Colonic mucosa (tissue), 4 donors: ENCODE results near the gene CCDC191. TPM values are rescaled to one million over a fixed set of nuclear protein-coding genes. Genes with fewer than 3 reads are reported as not detected.

ENCODE experiments used
- DNase-seq: peaks from one replicate; pipeline ENCODE4 v3.0.0-alpha.2; 2020
- H3K27ac ChIP-seq: fragments of 200-600 bp; one replicate; pipeline ENCODE4 v1.8.0; 2021
- H3K27me3 ChIP-seq: fragments of 200-600 bp; one replicate; pipeline ENCODE4 v1.8.0; 2021
- H3K36me3 ChIP-seq: fragments of 200-600 bp; one replicate; pipeline ENCODE4 v1.8.0; 2021
- H3K4me1 ChIP-seq: fragments of 200-600 bp; one replicate; pipeline ENCODE4 v1.8.0; 2021; ENCODE audit warnings: mild to moderate bottlenecking
- H3K4me3 ChIP-seq: fragments of 200-600 bp; one replicate; pipeline ENCODE4 v1.8.0; 2021
- H3K9ac ChIP-seq, 2 donors: one replicate each; pipeline ENCODE4 v1.7.0; 2013; ENCODE audit warnings: control low read depth in 2 of 2, low read depth in 2 of 2, low read length in 2 of 2
- H3K9me3 ChIP-seq: fragments of 200-600 bp; one replicate; pipeline ENCODE4 v1.8.0; 2021
- intact Hi-C: fragments of 100-400 bp; cut with DNase I; formaldehyde crosslinking; loops from one replicate; pipeline ENCODE4 v1.14.1; 2022
- total RNA-seq, 2 donors: library from RNA; stranded (reverse); fragmentation: NEBNext Ultra II Directional in 1 of 2; extraction: Animal tissue kit (Norgen Biotek cat#: 25700) in 1 of 2; gene quantifications; one replicate each; pipeline ENCODE4 v1.2.1, GENCODE V29; 2021
- TF ChIP-seq, protein P1 (sequence below): fragments of 200-600 bp; IDR thresholded peaks from one replicate; pipeline ENCODE4 v1.8.0; 2022; ENCODE audit warnings: antibody characterized with exemption, mild to moderate bottlenecking
- donor health status: healthy.
- donor health status: DM: no; HTN: no; CAD: no.
- donor health status: DM: no; HTN: no; CAD: no.

The CCDC191 gene, protein sequence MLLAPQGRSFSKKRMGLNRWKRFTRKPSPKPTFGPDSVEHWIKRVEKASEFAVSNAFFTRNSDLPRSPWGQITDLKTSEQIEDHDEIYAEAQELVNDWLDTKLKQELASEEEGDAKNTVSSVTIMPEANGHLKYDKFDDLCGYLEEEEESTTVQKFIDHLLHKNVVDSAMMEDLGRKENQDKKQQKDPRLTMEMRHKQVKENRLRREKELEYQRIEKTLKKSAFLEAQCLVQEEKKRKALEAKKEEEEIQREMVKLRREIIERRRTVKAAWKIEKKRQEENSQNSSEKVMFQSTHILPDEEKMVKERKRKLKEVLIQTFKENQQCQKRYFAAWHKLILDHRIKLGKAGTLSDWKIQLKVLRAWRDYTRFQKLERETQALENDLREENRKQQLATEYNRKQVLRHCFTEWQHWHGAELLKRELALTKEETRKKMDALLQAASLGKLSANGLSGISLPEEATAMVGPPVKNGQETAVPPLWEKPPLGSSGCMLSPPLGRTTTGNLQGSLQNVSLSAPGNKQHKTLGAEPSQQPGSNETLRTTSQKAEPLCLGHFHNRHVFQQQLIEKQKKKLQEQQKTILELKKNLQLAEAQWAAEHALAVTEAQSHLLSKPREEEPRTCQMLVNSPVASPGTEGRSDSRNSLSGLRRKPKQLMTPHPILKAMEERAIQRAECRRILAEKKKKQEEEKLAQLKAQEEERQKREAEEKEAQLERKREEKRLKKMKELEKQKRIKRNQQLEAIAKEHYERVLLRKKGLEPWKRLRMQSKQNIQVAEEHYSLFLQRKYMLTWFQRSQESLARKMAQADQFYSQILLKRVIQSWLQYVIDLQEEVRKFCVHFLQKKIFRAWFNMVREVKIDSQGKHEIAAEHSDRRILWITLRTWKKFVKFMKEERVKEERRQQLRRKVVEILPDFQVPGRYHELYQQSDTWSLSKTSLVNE
- total RNA-seq: 1 to 10 TPM; 3.1 TPM

DNA sequence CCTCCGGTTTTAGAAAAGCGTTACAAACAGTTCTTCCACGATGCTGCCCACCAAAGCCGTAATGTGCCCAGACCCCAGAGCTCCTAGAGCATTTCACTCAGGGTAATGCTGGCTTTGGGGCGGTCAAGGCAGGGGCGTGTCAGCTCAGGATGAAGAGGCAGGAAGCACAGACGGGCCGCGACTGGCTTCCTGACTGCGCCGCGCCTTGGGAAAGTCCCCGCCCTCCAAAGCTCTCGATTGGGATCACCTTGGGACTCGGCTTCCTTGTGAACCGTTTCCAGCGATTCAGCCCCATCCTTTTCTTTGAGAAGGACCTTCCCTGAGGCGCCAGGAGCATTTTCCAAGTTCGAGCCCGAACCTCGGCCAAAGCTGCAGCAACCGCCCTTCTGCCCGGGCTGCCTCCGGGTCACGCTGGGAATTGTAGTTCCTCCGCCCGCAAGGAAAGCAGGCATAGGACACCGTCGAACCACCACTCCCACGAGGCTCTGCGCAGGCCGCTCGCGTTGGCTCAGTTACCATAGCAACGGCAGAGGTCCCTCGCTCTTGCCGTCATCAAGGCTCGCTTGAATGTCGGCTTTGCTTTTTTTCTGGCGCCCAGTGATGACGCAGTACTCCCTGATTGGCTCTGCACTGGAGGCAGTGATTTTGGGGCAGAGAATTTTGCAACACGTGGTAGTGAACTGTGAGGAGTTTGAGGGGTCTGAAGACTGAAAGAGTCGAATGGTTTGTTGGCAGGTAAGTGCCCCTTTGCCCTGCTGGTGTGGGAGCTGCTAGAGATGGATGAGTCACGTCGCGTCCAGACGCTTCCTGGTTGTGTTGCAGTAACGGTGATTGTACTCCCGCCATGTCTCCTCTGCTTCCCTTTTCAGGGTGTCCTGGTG lies at the start of gene CCDC191, which contains the start of gene QTRT2:
Gene CCDC191, minus strand, starts transcription at position 397 of the 881 bp plus-strand sequence. Its CDS starts 60 bp downstream, at position 337.
Gene QTRT2, plus strand, starts transcription at position 608 of the 881 bp plus-strand sequence. CDS start 8,521 bp downstream, outside the sequence.
- Histone ChIP-seq H3K27ac (peak within 1 kb of the TSS; percentile 84), H3K27me3 (no peaks in the 10 kb centered on the region), H3K4me1 (no peaks in the 10 kb centered on the region), H3K9me3 (no peaks in the 10 kb centered on the region), H3K9ac (peak within 1 kb of the TSS; percentile 53 to 79), H3K36me3 (no peaks in the 10 kb centered on the region), H3K4me3 (peak within 1 kb of the TSS; percentile 84)
- intact Hi-C loops: loop anchor here (10.0 kb wide), 2 partner anchors 112 to 312 kb away; partner anchors contain the start of genes ATP6V1A, NAA50 and ZDHHC23
- TF ChIP-seq, protein P1, sequence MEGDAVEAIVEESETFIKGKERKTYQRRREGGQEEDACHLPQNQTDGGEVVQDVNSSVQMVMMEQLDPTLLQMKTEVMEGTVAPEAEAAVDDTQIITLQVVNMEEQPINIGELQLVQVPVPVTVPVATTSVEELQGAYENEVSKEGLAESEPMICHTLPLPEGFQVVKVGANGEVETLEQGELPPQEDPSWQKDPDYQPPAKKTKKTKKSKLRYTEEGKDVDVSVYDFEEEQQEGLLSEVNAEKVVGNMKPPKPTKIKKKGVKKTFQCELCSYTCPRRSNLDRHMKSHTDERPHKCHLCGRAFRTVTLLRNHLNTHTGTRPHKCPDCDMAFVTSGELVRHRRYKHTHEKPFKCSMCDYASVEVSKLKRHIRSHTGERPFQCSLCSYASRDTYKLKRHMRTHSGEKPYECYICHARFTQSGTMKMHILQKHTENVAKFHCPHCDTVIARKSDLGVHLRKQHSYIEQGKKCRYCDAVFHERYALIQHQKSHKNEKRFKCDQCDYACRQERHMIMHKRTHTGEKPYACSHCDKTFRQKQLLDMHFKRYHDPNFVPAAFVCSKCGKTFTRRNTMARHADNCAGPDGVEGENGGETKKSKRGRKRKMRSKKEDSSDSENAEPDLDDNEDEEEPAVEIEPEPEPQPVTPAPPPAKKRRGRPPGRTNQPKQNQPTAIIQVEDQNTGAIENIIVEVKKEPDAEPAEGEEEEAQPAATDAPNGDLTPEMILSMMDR: no peak
- peak; percentile 99 for DNase-seq

DNA sequence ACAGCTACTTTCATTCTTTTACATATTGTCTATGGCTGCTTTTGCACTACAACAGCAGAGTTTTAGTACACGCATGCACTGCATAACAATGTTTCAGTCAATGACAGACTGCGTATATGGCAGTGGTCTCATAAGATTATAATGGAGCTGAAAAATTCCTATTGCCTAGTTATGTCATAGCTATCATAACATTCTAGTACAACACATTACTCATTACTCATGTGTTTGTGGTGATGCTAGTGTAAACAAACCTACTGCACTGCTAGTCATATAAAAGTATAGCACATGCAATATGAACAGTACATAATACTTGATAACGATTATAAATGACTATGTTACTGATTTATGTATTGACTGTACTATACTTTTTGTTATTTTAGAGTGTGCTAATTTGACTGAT lies 48.1 kb upstream of the CCDC191 start:
- no peaks in the 10 kb centered on the region for H3K4me1 ChIP-seq
- no peaks in the 10 kb centered on the region for H3K27me3 ChIP-seq
- DNase-seq: no peak
- no peaks in the 10 kb centered on the region for H3K36me3 ChIP-seq
- TF ChIP-seq, protein P1: no peak
- no peaks in the 10 kb centered on the region for H3K9me3 ChIP-seq
- no peak overlapping the region for H3K4me3 ChIP-seq
- intact Hi-C loops: no loop called here
- no peak overlapping the region for H3K27ac ChIP-seq
- no peak overlapping the region for H3K9ac ChIP-seq

DNA sequence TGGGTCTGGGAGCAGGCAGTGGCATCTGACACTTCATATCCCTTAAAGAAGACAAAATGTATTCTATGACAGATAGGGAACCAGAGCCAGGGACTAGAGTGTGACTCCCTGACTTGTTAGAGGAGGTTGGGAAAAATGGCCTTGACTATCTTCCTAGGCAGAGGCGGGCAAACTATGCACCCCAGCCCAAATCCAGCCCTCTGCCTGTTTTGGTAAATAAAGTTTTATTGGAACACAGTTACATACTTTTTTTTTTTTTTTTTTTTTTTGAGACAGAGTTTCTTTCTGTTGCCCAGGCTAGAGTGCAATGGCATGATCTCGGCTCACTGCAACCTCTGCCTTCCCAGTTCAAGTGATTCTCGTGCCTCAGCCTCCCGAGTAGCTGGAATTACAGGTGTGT lies 47.5 kb upstream of the CCDC191 start:
- H3K27me3 ChIP-seq: no peaks in the 10 kb centered on the region

DNA sequence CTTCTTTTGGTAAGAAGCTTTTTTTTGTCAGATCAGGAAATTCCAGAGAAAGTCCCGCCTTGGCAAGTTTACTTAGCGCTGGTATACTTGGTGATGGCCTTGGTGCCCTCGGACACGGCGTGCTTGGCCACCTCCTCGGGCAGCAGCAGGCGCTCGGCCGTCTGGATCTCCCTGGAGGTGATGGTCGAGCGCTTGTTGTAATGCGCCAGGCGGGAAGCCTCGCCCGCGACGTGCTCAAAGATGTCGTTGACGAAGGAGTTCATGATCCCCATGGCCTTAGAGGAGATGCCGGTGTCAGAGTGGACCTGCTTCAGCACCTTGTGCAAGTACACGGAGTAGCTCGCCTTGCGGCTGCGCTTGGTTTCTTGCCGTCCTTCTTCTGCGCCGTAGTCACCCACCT lies 46.9 kb upstream of the CCDC191 start:
- no peak overlapping the region for H3K9ac ChIP-seq
- no peak for DNase-seq
- no peak overlapping the region for H3K4me3 ChIP-seq
- intact Hi-C loops: no loop called here
- no peaks in the 10 kb centered on the region for H3K4me1 ChIP-seq
- TF ChIP-seq, protein P1: no peak
- H3K27me3 ChIP-seq: no peaks in the 10 kb centered on the region
- no peak overlapping the region for H3K27ac ChIP-seq
- no peaks in the 10 kb centered on the region for H3K36me3 ChIP-seq
- no peaks in the 10 kb centered on the region for H3K9me3 ChIP-seq

More for the DNA sequence above, 47.5 kb upstream of the CCDC191 start:
- no peaks in the 10 kb centered on the region for H3K36me3 ChIP-seq
- no peaks in the 10 kb centered on the region for H3K4me1 ChIP-seq
- intact Hi-C loops: no loop called here
- no peaks in the 10 kb centered on the region for H3K9me3 ChIP-seq
- no peak for DNase-seq
- no peak overlapping the region for H3K4me3 ChIP-seq
- TF ChIP-seq, protein P1: no peak
- H3K9ac ChIP-seq: no peak overlapping the region
- no peak overlapping the region for H3K27ac ChIP-seq
